A549 treated with AZD9567 at 1 μM for 4 hours (cell line): ENCODE data around the gene FIGLA. TPM values are rescaled to one million over a fixed set of nuclear protein-coding genes. Genes with fewer than 3 reads are reported as not detected.

Experiments used
- total RNA-seq: library from RNA; stranded (reverse); fragments of 200-300 nt; extraction: Qiagen RNA extraction; gene quantifications from 5 replicates; pipeline ENCODE4 v1.2.3, GENCODE V29; 2022; ENCODE audit not compliant: insufficient read depth

The FIGLA gene, protein sequence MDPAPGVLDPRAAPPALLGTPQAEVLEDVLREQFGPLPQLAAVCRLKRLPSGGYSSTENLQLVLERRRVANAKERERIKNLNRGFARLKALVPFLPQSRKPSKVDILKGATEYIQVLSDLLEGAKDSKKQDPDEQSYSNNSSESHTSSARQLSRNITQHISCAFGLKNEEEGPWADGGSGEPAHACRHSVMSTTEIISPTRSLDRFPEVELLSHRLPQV
- total RNA-seq, result not detected in 5 replicates

DNA sequence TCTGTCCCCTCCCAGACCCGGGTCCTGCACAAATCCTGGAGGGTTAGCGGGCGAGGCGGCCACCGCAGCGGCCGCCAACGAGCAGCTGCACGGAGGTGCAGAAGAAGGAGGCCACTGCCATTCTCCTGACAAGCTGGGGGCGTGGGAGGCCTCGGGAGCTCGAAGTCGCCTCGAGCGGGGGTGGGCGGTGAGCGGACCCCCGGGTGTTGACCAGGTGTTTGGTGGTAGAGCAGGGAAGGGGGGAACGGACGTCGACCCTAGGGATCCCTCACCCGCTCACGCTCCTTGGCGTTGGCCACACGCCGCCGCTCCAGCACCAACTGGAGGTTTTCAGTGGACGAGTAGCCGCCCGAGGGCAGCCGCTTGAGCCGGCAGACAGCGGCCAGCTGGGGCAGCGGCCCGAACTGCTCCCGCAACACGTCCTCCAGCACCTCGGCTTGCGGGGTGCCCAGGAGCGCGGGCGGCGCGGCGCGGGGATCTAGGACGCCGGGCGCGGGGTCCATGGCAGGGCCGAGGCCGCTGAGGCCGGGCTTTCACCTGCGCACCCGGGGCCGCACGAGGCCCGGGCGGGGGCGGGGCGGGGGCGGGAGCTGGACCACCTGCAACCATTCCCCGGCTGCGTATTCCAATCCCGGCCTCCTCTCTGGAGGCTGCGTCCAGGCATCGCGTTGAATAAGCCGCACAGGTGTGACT is at the start of gene FIGLA:
TSS of gene FIGLA (minus strand) at position 508 of the 693 bp plus-strand sequence. CDS start at position 503, 5 bp downstream.

DNA sequence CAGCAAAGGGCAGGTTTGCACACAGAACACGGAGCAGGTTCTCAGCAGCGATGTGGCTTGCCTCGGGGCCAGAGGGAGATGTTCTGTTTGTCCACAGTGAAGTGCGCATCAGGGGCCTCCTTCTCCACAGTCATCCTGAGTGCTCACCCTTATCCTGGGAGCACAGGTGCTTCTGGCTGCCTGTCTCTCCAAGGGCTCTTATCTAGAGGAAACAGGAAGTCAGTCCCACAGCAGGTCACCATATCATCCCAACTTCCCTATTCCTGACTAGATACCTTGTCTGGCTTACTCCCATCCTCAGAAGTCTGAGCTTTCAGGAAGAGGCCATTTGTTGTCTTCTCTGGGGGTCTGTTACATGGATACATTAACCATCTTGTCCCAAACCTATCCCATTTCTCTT is 45.2 kb upstream of the FIGLA start, which contains the start of gene CD207:
TSS of gene CD207 (minus strand) at position 174 of the 400 bp plus-strand sequence. CDS start at position 134, 40 bp downstream.

DNA sequence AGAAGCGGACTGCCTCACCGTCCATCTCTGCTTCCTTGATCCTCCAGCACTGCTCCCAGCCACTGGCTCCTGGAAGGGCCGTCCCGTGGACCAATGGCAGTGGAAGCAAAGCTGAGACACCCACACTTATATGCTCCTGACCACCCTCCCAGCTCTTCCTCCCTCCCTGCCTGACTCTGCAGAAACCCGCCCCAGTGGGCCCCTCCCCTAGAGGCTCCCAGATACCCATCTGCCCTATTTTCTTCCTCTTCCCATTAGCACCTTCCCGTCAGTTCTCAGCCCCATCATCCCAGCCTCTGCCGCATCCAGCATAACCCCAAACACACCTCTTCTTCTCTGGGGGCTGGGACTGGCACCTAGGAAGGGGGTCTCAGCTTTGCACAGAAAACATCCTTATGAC is 30.1 kb upstream of the FIGLA start, which contains the start of gene CLEC4F:
TSS of gene CLEC4F (minus strand) at position 101 of the 400 bp plus-strand sequence. CDS start at position 25, 76 bp downstream.

DNA sequence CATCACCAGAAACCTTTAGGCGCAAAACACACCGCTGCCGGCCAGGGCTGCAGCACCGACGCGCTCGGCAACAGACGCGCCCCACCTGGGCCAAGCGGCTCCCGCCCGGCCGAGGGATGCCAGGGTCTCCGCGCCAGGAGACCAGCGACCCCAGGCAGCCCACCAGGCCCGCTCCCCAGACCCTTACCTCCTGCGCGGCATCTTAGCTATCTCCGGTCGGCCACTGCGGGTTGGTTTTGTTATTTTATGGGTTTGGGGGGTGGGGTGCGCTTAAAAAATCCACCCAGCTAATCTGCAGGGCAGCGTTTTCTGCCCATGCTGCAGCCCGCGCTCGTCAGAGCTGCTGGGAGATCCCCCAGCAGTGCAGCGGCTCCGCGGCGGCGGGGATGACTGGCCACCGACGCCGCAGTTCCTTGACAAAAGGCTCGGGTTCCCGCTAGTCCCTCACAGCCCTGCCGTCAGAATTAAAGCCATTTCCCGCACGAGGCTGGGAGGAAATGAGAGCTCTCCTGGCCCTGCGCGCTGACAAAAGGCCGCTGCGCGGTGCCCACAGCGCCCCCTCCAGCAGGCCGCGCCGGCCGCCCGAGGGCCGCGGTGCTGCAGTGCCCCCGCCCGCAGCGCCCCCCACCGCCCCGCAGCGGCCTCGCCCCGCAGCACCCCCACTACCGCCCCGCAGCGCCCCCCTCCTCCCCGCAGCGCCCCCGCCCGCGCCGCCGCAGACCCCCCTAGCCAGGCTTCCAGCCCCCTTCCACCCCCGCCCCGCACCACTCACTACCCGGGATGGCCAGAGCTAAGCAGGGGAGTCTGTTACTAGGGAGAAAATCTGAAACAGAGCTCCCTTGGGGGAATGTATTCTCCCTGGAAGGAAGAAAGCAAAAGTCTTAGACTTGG is 22.5 kb downstream of the FIGLA start, which contains the start of gene ADD2:
TSS of gene ADD2 (minus strand) at position 502 of the 891 bp plus-strand sequence. CDS start 61,792 bp downstream, outside the sequence.

Other genes with a start within 250 kb of the FIGLA start
- gene TGFA, start 236.8 kb downstream of the FIGLA start, total RNA-seq, result 4.1 to 5.0 TPM (median 4.5 TPM) in 5 replicates
- gene ADD2, start 22.4 kb downstream of the FIGLA start, total RNA-seq, result 19.8 to 26.2 TPM (median 25.2 TPM) in 5 replicates
- not detected in 5 replicates for gene CLEC4F, start 30.0 kb upstream of the FIGLA start, total RNA-seq
- not detected in 5 replicates for gene CD207, start 45.2 kb upstream of the FIGLA start, total RNA-seq
- gene VAX2, start 109.9 kb upstream of the FIGLA start, total RNA-seq, result 2.9 to 6.1 TPM (median 4.7 TPM) in 5 replicates
- 2.0 to 2.4 TPM (median 2.3 TPM) in 4 of 5 replicates, not detected in the other for gene ATP6V1B1, start 145.3 kb upstream of the FIGLA start, total RNA-seq
- gene ANKRD53, start 188.0 kb upstream of the FIGLA start, total RNA-seq, result 0.05 to 0.11 TPM (median 0.09 TPM) in 4 of 5 replicates, not detected in the other
- gene TEX261, start 204.2 kb upstream of the FIGLA start, total RNA-seq, result 75.0 to 86.1 TPM (median 83.6 TPM) in 5 replicates